Kidney epithelial cell (primary cell): ENCODE data around the gene AP5M1. TPM values are rescaled to one million over a fixed set of nuclear protein-coding genes. Genes with fewer than 3 reads are reported as not detected.

ENCODE experiments used
- DNase-seq: peaks from one replicate; pipeline ENCODE4 v3.0.0-alpha.2; 2010; ENCODE audit warnings: low read depth
- H3K27me3 ChIP-seq: 2 replicates; pipeline ENCODE4 v1.6.0; 2011; ENCODE audit warnings: low read length; ENCODE audit not compliant: control insufficient read depth, insufficient read depth
- H3K36me3 ChIP-seq: 2 replicates; pipeline ENCODE4 v1.5.1; 2011; ENCODE audit warnings: low read length; ENCODE audit not compliant: control insufficient read depth, insufficient read depth
- H3K4me3 ChIP-seq: 2 replicates; pipeline ENCODE4 v1.5.1; 2011; ENCODE audit warnings: low read depth, mild to moderate bottlenecking, control low read depth, low read length
- total RNA-seq: library from RNA; depleted of rRNA; stranded (reverse); fragments of >200 nt; gene quantifications from 2 replicates; pipeline ENCODE4 v1.2.3, GENCODE V29; 2015
- TF ChIP-seq, protein P1 (sequence below): IDR thresholded peaks from 2 replicates; pipeline ENCODE4 v1.5.1; 2011; ENCODE audit warnings: mild to moderate bottlenecking, moderate library complexity, low read length, control low read depth, inconsistent platforms; ENCODE audit not compliant: insufficient read depth, poor library complexity, severe bottlenecking

The AP5M1 gene
- total RNA-seq, 1 donor from 2014 or later = 22.6 TPM

DNA sequence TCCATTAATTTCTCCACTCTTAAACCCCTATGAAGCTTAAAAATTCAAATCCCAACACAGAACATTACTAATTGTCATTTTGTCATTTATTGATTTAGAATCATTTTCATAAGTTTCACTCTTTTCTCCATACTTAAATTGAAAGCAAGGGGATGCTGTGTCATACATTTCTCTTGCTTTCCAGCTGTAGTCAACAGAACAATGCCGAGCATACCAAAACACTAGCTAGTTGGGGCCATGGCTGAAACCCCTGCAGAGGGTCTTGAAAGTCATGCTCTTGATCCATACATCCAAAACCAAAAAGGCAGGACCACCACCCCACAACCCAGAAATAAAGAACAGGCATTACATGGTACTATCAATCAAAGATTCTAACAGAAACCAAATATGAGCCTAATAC is 9.1 kb upstream of the AP5M1 start:
- no peak for DNase-seq
- Histone ChIP-seq H3K36me3 (no peaks in the 10 kb centered on the region), H3K4me3 (no peak overlapping the region), H3K27me3 (no peaks in the 10 kb centered on the region)
- TF ChIP-seq, protein P1, sequence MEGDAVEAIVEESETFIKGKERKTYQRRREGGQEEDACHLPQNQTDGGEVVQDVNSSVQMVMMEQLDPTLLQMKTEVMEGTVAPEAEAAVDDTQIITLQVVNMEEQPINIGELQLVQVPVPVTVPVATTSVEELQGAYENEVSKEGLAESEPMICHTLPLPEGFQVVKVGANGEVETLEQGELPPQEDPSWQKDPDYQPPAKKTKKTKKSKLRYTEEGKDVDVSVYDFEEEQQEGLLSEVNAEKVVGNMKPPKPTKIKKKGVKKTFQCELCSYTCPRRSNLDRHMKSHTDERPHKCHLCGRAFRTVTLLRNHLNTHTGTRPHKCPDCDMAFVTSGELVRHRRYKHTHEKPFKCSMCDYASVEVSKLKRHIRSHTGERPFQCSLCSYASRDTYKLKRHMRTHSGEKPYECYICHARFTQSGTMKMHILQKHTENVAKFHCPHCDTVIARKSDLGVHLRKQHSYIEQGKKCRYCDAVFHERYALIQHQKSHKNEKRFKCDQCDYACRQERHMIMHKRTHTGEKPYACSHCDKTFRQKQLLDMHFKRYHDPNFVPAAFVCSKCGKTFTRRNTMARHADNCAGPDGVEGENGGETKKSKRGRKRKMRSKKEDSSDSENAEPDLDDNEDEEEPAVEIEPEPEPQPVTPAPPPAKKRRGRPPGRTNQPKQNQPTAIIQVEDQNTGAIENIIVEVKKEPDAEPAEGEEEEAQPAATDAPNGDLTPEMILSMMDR = no peak

DNA sequence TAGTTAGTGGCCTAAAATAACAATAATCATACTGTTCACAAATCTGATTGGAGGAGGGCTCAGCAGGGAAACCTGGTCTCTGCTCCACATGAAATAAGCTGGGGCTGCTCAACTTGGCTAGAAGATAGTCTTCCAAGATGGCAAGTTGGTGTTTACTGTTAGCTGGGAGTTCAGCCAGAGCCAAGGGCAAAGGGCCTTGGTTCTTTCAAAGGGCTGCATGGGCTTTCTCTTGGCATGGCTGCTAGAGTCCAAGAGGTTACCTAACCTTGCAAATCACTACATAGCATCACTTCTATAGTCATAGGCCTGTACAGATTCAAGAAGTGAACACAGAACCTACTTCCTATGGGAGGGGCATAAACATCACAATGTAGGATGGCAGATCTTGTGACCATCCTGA is 7.2 kb upstream of the AP5M1 start:
- no peak overlapping the region for H3K4me3 ChIP-seq
- DNase-seq = no peak
- TF ChIP-seq, protein P1 = no peak

DNA sequence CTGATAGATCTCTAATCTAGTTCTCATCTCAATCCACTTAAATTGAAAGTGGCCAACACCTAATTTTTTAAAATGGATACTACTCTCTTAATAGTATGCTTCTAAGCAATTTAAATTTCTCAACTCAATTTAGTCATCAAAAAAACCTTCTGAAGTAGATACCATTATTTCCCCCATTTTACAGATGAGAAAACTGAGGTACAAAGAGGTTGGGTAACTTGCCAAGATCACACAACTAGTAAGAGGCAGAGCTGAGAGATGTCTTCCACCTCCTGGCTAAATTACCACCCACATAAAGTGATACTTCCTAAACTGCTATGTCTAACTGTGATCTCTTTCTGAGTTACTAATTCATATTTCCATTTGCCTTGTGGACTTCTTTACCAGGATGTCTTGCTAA is 6.7 kb upstream of the AP5M1 start:
- no peaks in the 10 kb centered on the region for H3K27me3 ChIP-seq
- TF ChIP-seq, protein P1 = no peak

More for the DNA sequence above, 7.2 kb upstream of the AP5M1 start:
- H3K27me3 ChIP-seq = no peaks in the 10 kb centered on the region
- H3K36me3 ChIP-seq = no peaks in the 10 kb centered on the region

DNA sequence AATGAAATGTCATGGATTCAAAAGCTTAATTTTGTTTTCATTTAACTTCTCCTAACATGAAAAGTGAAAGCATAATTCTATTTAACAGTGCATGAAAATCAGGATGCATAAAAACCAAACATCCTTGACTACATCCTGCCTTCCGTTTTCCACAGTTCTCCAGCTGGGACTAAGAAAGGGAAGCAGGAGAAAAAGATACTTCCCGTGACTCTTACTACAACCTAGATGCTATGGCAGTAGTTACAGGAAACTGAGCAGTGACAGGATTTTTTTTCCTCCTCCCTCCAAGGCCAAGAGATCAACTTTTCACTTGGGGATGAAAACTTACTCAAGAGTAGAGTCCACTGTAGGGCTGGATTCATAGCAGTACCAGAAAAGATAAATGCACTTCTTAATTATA is 2.7 kb upstream of the AP5M1 start:
- Histone ChIP-seq H3K36me3 (no peaks in the 10 kb centered on the region), H3K4me3 (no peak overlapping the region), H3K27me3 (no peaks in the 10 kb centered on the region)
- TF ChIP-seq, protein P1 = no peak
- DNase-seq = no peak

More for the DNA sequence above, 6.7 kb upstream of the AP5M1 start:
- no peak for DNase-seq
- no peak overlapping the region for H3K4me3 ChIP-seq
- no peaks in the 10 kb centered on the region for H3K36me3 ChIP-seq

DNA sequence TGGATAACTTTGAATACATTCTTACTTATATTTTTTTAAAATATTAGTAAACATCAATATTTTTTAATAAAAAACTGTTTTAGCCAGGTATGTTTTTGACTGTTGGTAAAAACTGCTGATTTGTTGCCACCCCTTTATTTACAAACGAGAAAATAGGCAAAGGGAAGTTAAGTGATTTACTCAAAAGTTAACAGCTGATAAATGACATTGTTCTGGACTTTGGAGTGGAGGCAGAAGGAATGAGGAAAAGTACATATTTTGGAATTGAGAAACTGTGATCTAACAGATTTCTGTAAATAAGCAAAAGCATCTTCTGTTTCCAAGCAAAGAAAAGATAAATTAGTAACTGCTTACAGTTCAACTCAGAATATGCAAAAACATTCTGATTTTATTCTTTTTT is 4.5 kb downstream of the AP5M1 start:
- H3K4me3 ChIP-seq = no peak overlapping the region
- DNase-seq = no peak
- H3K27me3 ChIP-seq = no peaks in the 10 kb centered on the region
- TF ChIP-seq, protein P1 = no peak
- H3K36me3 ChIP-seq = no peaks in the 10 kb centered on the region

DNA sequence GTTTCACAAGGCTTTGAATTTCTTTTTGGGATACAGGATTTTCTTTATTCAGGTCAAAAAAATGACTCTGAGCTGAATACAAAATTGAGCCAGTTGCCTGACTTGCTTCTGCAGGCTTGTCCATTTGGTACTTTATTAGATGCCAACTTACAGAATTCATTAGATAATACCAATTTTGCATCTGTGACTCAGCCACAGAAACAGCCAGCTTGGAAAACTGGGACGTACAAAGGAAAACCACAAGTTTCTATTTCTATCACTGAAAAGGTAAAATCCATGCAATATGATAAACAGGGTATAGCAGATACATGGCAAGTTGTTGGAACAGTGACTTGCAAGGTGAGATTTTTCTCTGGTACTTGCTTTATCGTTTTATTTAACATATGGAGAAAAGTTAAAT is 5.8 kb downstream of the AP5M1 start:
- Histone ChIP-seq H3K4me3 (no peak overlapping the region), H3K36me3 (no peaks in the 10 kb centered on the region)
- no peak for DNase-seq

More for the DNA sequence above, 5.8 kb downstream of the AP5M1 start:
- H3K27me3 ChIP-seq = no peaks in the 10 kb centered on the region
- TF ChIP-seq, protein P1 = no peak
